Naive thymus-derived CD4-positive, alpha-beta T cell (primary cell): ENCODE measurements around the gene POLN. TPM values are rescaled to one million over a fixed set of nuclear protein-coding genes. Genes with fewer than 3 reads are reported as not detected.

Experiments used
- ATAC-seq: fragments of 150-1000 bp; cut with Tn5 transposase; 2 replicates; pipeline ENCODE4 v1.10.0; 2021; ENCODE audit warnings: mild to moderate bottlenecking, moderate library complexity
- CTCF ChIA-PET: fragments of 350-600 bp; sonication (Branson Sonifier 250); formaldehyde crosslinking; loops from one replicate; lab custom pipeline; 2021; ENCODE audit warnings: antibody characterized with exemption; lab: Charles Lee
- POLR2A ChIA-PET: fragments of 350-600 bp; sonication (Branson Sonifier 250); formaldehyde crosslinking; loops from one replicate; lab custom pipeline; 2021; ENCODE audit warnings: antibody characterized with exemption, inconsistent platforms; lab: Charles Lee
- DNase-seq, 9 donors: peaks; one replicate each; pipeline versions ENCODE4 v3.0.0 to v3.0.0-alpha.2; 2020 to 2022; ENCODE audit warnings: mixed read lengths in 1 of 9
- H3K27ac ChIP-seq: one replicate; pipeline ENCODE4 v1.7.0; 2013; ENCODE audit warnings: mild to moderate bottlenecking, low read depth, low read length, moderate library complexity
- H3K27me3 ChIP-seq, 2 donors: one replicate each; pipeline ENCODE4 v1.7.0; 2013; ENCODE audit warnings: low read length in 2 of 2, mild to moderate bottlenecking in 2 of 2, moderate library complexity in 2 of 2; ENCODE audit not compliant: control insufficient read depth in 2 of 2, insufficient read depth in 2 of 2
- H3K36me3 ChIP-seq, 3 experiments: 1 replicate in 2 of 3; 2 replicates in 1 of 3; pipeline ENCODE4 v1.7.0; 2013; ENCODE audit warnings: low read length in 3 of 3, mild to moderate bottlenecking in 3 of 3, moderate library complexity in 1 of 3; ENCODE audit not compliant: insufficient read depth in 3 of 3, control insufficient read depth in 2 of 3
- H3K4me1 ChIP-seq, 2 donors: one replicate each; pipeline ENCODE4 v1.7.0; 2013; ENCODE audit warnings: low read length in 2 of 2, mild to moderate bottlenecking in 2 of 2, moderate library complexity in 1 of 2; ENCODE audit not compliant: control insufficient read depth in 2 of 2, insufficient read depth in 2 of 2
- H3K4me3 ChIP-seq: 2 replicates; pipeline ENCODE4 v1.7.0; 2013; ENCODE audit warnings: mild to moderate bottlenecking, low read length
- H3K9me3 ChIP-seq, 3 experiments: 1 replicate in 2 of 3; 2 replicates in 1 of 3; pipeline ENCODE4 v1.7.0; 2013; ENCODE audit warnings: low read length in 3 of 3; ENCODE audit not compliant: control insufficient read depth in 2 of 3
- H3K27ac Mint-ChIP-seq, 9 donors: one replicate each; pipeline ENCODE4 v1.8.0; 2020 to 2022; ENCODE audit warnings: mixed read lengths in 9 of 9, mild to moderate bottlenecking in 8 of 9, moderate library complexity in 5 of 9, inconsistent platforms in 2 of 9
- H3K27me3 Mint-ChIP-seq, 5 donors: one replicate each; pipeline ENCODE4 v1.8.0; 2021 to 2022; ENCODE audit warnings: mixed read lengths in 5 of 5, mild to moderate bottlenecking in 1 of 5
- H3K36me3 Mint-ChIP-seq, 5 donors: one replicate each; pipeline ENCODE4 v1.8.0; 2020 to 2022; ENCODE audit warnings: mixed read lengths in 5 of 5, mild to moderate bottlenecking in 3 of 5, inconsistent platforms in 1 of 5
- H3K4me1 Mint-ChIP-seq, 7 donors: one replicate each; pipeline ENCODE4 v1.8.0; 2020 to 2022; ENCODE audit warnings: mixed read lengths in 7 of 7, mild to moderate bottlenecking in 3 of 7, inconsistent platforms in 1 of 7
- H3K4me3 Mint-ChIP-seq, 10 donors: one replicate each; pipeline ENCODE4 v1.8.0; 2020 to 2022; ENCODE audit warnings: mild to moderate bottlenecking in 10 of 10, mixed read lengths in 10 of 10, moderate library complexity in 6 of 10, inconsistent platforms in 2 of 10
- H3K9me3 Mint-ChIP-seq, 11 donors: one replicate each; pipeline ENCODE4 v1.8.0; 2020 to 2022; ENCODE audit warnings: mixed read lengths in 11 of 11, mild to moderate bottlenecking in 4 of 11, inconsistent platforms in 1 of 11, moderate library complexity in 1 of 11
- intact Hi-C, 2 donors: fragments of 100-400 bp; cut with micrococcal nuclease; formaldehyde crosslinking; loops; one replicate each; pipeline ENCODE4 v1.15.1; 2023
- polyA plus RNA-seq, 2 donors: library from polyadenylated mRNA; unstranded; fragments of 300-500 nt; fragmentation: Illumina TruSeq; gene quantifications; one replicate each; pipeline ENCODE4 v1.2.3, GENCODE V29; 2021
- total RNA-seq, 6 experiments: library from RNA in 5 of 6; stranded (reverse) in 5 of 6; gene quantifications; 1 replicate in 5 of 6; 2 replicates in 1 of 6; pipeline ENCODE4 v1.2.3 and lab custom pipeline; 2021 to 2026

The POLN gene
- total and polyA plus RNA-seq, 7 experiments from 2014 or later: 0.17 to 5.4 (median 2.9) TPM

DNA sequence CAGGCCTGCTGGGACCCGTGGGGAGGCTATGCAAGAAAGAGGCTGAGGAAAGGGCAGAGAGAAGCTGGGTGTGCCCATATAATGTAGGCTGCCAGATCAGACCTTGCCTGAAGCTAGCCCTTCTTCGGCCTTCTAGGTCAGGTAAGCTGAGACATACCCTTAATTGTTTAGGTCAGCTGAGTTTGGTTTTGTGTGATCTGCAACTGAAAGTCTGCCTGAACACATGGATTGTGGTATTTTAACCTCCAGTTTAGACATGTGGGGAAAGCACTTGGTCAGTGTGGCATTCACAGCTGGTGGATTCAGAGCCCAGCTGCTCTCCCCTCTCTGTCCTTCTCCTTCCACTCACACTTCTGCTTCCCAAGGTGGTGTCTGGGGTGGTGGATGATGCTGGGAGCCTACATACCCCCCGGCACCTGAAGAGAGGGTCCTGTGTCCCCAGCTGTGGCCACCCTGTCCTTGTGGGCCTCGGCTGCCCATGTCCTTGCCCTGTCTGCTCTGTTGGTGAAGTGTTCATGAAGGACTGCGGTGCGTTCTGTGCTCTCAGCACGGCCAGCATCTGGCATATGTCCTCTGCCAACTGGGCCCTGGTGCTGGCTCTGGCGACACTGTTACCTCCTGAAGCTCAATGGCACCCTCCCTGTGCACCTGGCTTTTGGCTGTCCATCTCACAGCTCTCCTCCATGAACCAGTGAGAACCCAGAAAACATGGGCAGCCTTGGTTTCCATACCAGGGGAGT lies 100.7 kb downstream of the POLN start:
- intact Hi-C loops: no loop called here
- Histone ChIP-seq H3K9me3 (no peaks in the 10 kb centered on the region), H3K4me1 (peaks cover 0 to 22% of the 10 kb centered on the region in 2 donors), H3K4me3 (no peak overlapping the region), H3K36me3 (no peaks in the 10 kb centered on the region), H3K27ac (peak overlapping the region; percentile 43), H3K27me3 (no peaks in the 10 kb centered on the region)
- Mint-ChIP-seq H3K4me1 (peaks cover 10 to 41% (median 28%) of the 10 kb centered on the region in 7 donors), H3K27me3 (no peaks in the 10 kb centered on the region), H3K27ac (peak overlapping the region in 7 of 9 donors; percentile 45 to 91 (median 83)), H3K9me3 (peaks cover 0 to 5% (median 0%) of the 10 kb centered on the region in 11 donors), H3K36me3 (peaks cover 0 to 3% (median 0%) of the 10 kb centered on the region in 5 donors), H3K4me3 (peak overlapping the region in 1 of 10 donors; percentile 78)
- ATAC-seq (no peak), DNase-seq (no peak)
- CTCF ChIA-PET: no interaction called here
- POLR2A ChIA-PET: no interaction called here

DNA sequence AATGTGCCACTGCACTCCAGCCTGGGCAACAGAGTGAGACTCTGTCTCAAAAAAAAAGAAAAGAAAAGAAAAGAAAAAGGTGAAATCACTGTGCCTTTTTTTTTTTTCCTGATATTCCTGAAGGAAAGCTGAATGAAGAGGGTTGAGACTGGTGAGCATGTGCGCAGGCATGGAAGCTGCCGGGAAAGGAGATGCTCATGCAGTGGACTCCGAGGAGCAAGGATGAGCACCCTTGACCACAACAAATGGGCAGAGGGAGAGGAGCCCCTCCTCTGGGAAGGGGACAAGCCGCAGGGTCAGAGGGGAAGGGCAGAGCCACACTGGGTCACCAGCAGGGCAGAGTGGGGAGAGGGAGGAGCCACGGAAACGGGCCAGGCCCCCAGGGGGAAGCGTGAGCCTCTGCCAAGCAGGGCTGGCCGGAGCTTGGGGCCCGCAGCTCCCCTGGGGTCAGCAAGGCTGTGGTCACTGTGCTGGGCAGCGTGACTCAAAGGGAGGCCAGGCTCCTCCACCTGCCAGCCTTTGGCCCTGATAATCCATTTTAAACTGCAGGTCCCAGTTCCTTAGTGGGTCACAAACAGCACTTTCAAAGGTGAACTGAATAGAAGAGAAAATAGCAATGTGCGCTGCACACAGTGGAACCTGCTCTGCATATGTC lies 102.9 kb downstream of the POLN start:
- H3K27me3 ChIP-seq: no peaks in the 10 kb centered on the region
- no peaks in the 10 kb centered on the region for H3K9me3 ChIP-seq
- Mint-ChIP-seq H3K4me1 (peaks cover 20 to 60% (median 47%) of the 10 kb centered on the region in 7 donors), H3K4me3 (no peak overlapping the region), H3K27me3 (no peaks in the 10 kb centered on the region), H3K27ac (peak overlapping the region in 2 of 9 donors; percentile 28 to 51), H3K9me3 (peaks cover 0 to 5% (median 0%) of the 10 kb centered on the region in 11 donors), H3K36me3 (peaks cover 0 to 16% (median 0%) of the 10 kb centered on the region in 5 donors)
- H3K27ac ChIP-seq: no peak overlapping the region
- no peak overlapping the region for H3K4me3 ChIP-seq
- peaks cover 0 to 36% of the 10 kb centered on the region in 2 donors for H3K4me1 ChIP-seq
- no peak for ATAC-seq
- CTCF ChIA-PET: no interaction called here
- POLR2A ChIA-PET: no interaction called here
- DNase-seq: no peak
- no peaks in the 10 kb centered on the region for H3K36me3 ChIP-seq
- intact Hi-C loops: no loop called here

DNA sequence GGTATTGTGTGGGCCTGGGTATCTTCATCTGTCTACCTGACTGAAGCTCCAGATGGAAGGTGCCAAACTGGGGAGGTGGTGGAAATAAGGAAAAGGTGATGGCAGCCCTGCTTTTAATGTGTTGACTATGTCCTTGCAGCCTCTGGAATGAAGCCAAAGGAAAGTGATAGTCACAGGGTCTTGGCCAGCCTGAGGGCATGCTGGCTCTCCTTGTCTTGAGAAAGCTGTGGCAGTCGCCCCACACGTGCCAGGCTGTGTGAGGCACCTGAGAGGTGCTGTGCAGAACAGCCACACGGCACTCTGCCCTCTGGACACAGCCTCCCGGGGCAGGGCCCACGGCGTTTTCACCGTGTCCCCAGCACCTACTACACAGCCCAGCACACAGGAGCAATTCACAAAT lies 105.2 kb downstream of the POLN start:
- H3K36me3 ChIP-seq: no peaks in the 10 kb centered on the region
- Mint-ChIP-seq H3K27me3 (no peaks in the 10 kb centered on the region), H3K4me1 (peaks cover 13 to 48% (median 28%) of the 10 kb centered on the region in 7 donors), H3K36me3 (peaks cover 0 to 32% (median 4%) of the 10 kb centered on the region in 5 donors), H3K27ac (peak overlapping the region in 1 of 9 donors; percentile 23), H3K9me3 (peaks cover 0 to 20% (median 12%) of the 10 kb centered on the region in 11 donors), H3K4me3 (no peak overlapping the region)
- H3K4me1 ChIP-seq: peaks cover 0 to 21% of the 10 kb centered on the region in 2 donors
- no peak overlapping the region for H3K4me3 ChIP-seq
- H3K27me3 ChIP-seq: no peaks in the 10 kb centered on the region
- DNase-seq (no peak), ATAC-seq (no peak)
- H3K9me3 ChIP-seq: peaks cover 0 to 14% (median 9%) of the 10 kb centered on the region in 3 experiments
- CTCF ChIA-PET: no interaction called here
- H3K27ac ChIP-seq: no peak overlapping the region
- POLR2A ChIA-PET: no interaction called here
- intact Hi-C loops: no loop called here

DNA sequence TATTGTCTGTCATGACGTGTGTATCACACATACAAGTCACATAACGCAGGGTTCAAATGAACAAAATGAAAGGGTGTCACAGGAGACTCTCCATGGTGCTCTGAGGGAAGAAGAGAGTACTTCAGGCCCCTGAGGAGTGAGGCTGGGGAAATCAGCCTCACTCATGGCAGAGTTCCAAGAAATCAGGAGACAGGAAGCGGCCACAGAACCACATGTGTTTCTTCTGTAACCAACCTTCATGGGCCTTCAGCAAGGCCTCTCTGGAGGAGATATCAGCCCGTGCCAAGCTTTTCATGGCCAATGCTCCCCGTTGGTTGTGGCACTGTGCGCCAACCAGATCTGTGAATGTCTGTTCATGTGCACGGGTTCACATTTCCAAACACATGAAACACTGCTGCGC lies 106.8 kb downstream of the POLN start:
- peak overlapping the region in 8 of 10 donors; percentile 4 to 68 (median 32) for H3K4me3 Mint-ChIP-seq
- Histone ChIP-seq H3K36me3 (no peaks in the 10 kb centered on the region), H3K4me3 (no peak overlapping the region), H3K9me3 (peaks cover 0 to 19% (median 11%) of the 10 kb centered on the region in 3 experiments), H3K27ac (no peak overlapping the region), H3K27me3 (no peaks in the 10 kb centered on the region), H3K4me1 (peaks cover 0 to 14% of the 10 kb centered on the region in 2 donors)
- ATAC-seq (peak; percentile 44), DNase-seq (peak in 6 of 9 donors; percentile 23 to 67 (median 54))
- POLR2A ChIA-PET: no interaction called here
- peaks cover 13 to 43% (median 24%) of the 10 kb centered on the region in 7 donors for H3K4me1 Mint-ChIP-seq
- H3K36me3 Mint-ChIP-seq: peaks cover 0 to 39% (median 6%) of the 10 kb centered on the region in 5 donors
- peaks cover 0 to 2% (median 0%) of the 10 kb centered on the region in 5 donors for H3K27me3 Mint-ChIP-seq
- peak overlapping the region in 6 of 9 donors; percentile 8 to 36 (median 20) for H3K27ac Mint-ChIP-seq
- CTCF ChIA-PET: interaction anchor here (0.8 kb wide), 1 partner anchor 85 kb away, joined by 3 read pairs; no protein-coding TSS in a partner anchor
- intact Hi-C loops: no loop called here
- H3K9me3 Mint-ChIP-seq: peaks cover 4 to 30% (median 16%) of the 10 kb centered on the region in 11 donors

DNA sequence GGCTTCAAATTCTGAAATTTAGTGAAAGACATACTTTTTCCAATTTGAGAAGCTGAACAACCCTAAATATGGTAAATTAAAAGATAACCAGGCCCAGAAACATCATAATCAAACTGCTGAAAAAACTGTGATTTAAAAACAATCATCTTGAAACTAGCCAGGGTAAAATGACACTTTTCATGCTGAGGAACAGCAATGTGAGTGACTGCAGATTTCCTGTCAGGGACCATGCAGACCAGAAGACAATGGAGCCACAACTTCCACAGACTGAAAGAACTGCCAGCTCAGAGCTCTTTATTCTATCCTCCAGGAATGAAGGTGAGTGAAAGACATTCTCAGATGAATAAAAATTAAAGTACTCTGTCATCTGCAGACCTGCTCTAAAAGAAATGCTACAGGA lies 109.5 kb downstream of the POLN start:
- H3K9me3 Mint-ChIP-seq: peaks cover 4 to 30% (median 16%) of the 10 kb centered on the region in 11 donors
- ATAC-seq (no peak), DNase-seq (no peak)
- peak overlapping the region in 1 of 9 donors; percentile 13 for H3K27ac Mint-ChIP-seq
- ChIA-PET CTCF (no interaction called here), POLR2A (interaction anchor here (0.6 kb wide), 1 partner anchor 87 kb away, joined by 4 read pairs; no protein-coding TSS in a partner anchor)
- H3K4me1 Mint-ChIP-seq: peaks cover 10 to 38% (median 20%) of the 10 kb centered on the region in 7 donors
- Histone ChIP-seq H3K4me3 (no peak overlapping the region), H3K27me3 (no peaks in the 10 kb centered on the region), H3K27ac (no peak overlapping the region), H3K4me1 (peaks cover 0 to 14% of the 10 kb centered on the region in 2 donors), H3K36me3 (no peaks in the 10 kb centered on the region), H3K9me3 (peaks cover 0 to 19% (median 11%) of the 10 kb centered on the region in 3 experiments)
- H3K27me3 Mint-ChIP-seq: peaks cover 0 to 2% (median 0%) of the 10 kb centered on the region in 5 donors
- intact Hi-C loops: loop anchor here in 1 of 2 donors (2.0 kb wide), 1 partner anchor 40 kb away; no protein-coding TSS in a partner anchor
- no peak overlapping the region for H3K4me3 Mint-ChIP-seq
- peaks cover 0 to 44% (median 6%) of the 10 kb centered on the region in 5 donors for H3K36me3 Mint-ChIP-seq

DNA sequence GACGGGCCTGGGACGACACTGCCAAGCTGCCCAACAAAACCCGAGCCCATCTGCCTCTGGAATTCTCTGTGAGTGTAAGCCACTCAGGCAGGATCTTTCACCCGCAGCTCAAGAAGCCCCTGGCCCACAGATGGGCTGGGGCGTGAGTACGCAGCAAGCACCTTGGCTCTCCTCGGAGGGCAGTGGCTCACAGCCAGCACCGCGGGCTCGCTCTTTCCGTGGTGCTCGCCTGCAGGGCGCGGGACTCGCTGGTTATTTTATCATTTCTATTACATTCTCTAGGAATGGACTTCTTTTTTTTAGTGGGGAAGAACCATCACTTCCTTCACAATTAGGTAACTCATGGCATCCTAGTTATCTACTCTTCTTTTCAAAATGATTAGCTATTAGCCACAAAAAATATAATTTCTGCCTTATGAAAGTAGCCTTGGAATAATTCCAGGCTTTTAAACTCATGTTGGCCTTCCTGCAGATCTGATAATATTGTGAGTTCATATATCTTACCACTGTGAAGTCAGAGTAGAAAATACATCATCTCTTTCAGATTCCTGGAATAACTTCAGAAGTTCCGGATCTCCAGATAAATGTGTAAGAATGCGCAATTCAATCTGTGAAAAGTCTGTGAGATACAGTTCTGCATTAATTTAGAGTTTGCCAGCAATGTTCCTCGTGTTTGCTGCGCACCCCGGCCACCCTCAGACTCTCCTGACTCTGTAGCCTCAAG lies 114.2 kb downstream of the POLN start:
- no peaks in the 10 kb centered on the region for H3K36me3 ChIP-seq
- H3K27ac ChIP-seq: no peak overlapping the region
- H3K4me1 ChIP-seq: no peaks in the 10 kb centered on the region
- no peaks in the 10 kb centered on the region for H3K27me3 ChIP-seq
- Mint-ChIP-seq H3K27ac (no peak overlapping the region), H3K27me3 (peaks cover 0 to 13% (median 2%) of the 10 kb centered on the region in 5 donors), H3K36me3 (peaks cover 4 to 22% (median 7%) of the 10 kb centered on the region in 5 donors), H3K9me3 (peaks cover 4 to 21% (median 13%) of the 10 kb centered on the region in 11 donors), H3K4me1 (peaks cover 0 to 5% (median 0%) of the 10 kb centered on the region in 7 donors), H3K4me3 (no peak overlapping the region)
- no peak overlapping the region for H3K4me3 ChIP-seq
- ATAC-seq: no peak
- H3K9me3 ChIP-seq: peaks cover 0 to 16% (median 11%) of the 10 kb centered on the region in 3 experiments
- CTCF ChIA-PET: no interaction called here
- no peak for DNase-seq
- POLR2A ChIA-PET: no interaction called here
- intact Hi-C loops: no loop called here
